HG02642 (cell line): Measurements from ENCODE around the gene SZRD1.

ENCODE experiments used
- ATAC-seq: cut with Tn5 transposase; IDR thresholded peaks from one replicate; pipeline ENCODE4 v1.9.1; 2021; ENCODE audit warnings: mild to moderate bottlenecking; ENCODE audit not compliant: unreplicated experiment, poor library complexity

The SZRD1 gene

DNA sequence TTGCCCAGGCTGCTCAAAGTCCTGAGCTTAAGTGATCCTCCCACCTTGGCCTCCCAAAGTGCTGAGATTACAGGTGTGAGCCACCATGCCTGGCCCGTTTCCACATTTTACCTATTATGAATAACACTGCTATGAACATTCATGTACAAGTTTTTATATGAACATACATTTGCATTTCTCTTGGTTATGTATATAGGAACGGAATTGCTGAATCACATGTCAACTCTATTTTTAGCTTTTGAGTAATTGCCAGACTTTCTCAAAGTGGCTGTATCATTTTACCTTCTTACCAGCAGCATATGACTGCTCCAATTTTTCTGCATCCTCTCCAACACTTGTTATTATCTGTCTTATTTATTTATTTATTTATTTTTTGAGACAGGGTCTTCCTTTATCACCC lies 67.5 kb downstream of the SZRD1 start:
- ATAC-seq, result no peak

DNA sequence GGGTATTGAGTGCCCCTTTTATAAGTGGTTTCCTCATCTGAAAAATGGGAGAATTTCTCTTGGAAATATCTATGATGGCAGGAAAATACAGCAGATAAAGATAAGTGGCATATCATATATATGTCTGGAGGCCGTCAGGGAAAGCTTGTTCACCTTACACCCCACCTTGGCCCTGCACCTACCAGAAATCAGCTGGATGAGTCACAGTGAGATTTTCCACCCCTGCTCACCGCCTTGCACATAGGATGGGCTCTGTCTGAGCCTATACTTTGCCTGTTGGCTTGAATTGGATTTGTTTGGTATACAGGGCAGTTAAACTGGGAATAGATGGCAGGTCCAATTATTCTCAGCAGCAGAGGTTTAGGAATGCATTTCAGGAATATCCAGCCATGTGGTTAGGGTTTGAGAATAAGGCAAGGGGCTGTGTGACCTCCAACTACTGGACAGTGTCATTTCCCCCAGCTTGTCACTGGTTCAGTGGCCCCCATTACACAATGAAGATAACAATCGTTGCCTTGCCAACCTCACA lies 70.0 kb downstream of the SZRD1 start, which contains the start of gene SPATA21:
SPATA21 (minus strand) TSS at position 479 of the 529 bp plus-strand sequence. CDS start 6,053 bp downstream, outside the sequence.
- ATAC-seq, result no peak

DNA sequence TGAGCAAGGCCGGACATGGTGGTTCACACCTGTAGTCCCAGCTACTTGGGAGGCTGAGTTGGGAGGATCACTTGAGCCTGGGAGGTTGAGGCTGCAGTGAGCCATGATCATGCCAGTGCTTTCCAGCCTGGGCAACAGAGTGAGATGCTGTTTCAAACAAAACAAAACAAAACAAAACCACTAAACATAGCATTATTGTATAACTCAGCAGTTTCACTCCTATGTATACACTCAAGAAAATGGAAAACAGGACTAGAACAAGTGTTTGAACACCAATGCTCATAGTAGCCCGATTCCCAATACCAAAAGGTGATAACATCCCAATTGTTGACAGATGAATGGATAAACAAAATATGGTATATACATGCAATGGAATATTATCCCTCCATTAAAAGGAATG lies 71.5 kb downstream of the SZRD1 start:
- ATAC-seq, result no peak

DNA sequence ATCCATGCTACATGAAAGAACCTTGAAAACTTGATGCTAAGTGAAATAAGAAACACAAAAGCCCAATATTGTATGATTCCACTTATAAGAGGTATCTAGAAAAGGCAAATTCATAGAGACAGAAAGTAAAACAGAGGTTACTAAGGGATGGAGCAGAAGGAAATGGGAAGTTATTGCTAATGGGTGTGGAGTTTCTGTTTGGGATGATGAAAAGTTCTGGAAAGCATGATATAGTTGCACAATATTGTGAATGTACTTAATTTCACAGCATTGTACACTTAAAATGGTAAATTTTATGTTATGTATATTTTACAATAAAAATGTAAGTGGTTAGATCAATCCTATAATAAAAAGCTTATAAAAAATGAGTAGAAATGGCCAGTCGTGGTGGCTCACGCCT lies 71.9 kb downstream of the SZRD1 start:
- no peak for ATAC-seq

DNA sequence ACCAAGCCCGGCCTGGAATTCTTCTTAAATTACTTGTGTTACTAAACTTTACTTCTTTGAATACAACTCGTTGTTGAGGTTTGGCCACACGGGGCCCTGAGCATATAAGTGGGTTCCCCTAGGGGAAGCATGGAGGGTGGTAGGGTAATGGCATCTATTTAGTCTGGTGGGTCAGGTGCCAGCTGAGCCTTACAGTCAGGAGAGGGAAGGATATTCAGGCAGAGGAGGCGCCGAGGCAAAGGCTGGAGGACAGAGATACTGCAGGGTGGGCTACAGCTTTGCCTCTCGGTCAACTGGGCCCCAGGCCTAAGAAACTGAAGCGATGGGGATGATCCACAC lies 73.1 kb downstream of the SZRD1 start:
- ATAC-seq, result peak; percentile 23

DNA sequence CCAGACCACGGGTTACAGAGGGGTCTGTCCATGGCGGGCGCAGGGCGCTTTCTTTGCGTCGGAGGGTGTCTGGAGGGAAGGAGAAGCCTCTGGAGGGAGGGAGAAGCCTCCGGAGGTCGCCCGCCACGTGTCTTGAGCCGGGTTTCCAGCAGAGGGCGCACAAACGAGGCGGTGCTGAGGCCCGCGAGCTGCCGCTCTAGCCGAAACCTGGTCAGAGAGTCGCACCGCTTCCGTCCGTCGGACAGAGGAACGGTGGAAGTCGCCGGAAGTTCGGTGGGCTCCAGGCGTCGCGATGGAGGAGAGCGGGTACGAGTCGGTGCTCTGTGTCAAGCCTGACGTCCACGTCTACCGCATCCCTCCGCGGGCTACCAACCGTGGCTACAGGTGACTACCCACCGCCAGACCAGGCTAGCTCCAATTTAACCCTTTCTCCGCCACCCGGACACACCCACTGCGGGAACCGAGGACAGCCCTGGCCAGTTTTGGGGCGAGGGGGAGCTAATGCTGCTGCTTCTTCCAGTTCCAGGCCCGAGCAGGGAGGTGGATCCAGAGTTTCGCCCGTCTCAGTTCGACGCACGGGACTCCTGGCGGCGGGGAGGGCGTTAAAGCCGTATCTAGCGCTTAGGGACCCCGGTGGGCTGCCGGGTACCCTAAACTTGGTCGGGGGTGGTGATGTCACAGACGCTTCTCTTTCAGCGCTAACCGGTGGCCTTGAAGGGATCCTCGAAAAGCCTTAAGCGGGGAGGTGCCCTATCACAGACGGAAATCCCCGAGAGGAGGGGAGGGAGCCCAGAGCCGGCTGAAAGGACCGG lies 73.6 kb downstream of the SZRD1 start, which contains the start of gene NECAP2:
NECAP2 (plus strand) TSS at position 255 of the 812 bp plus-strand sequence; CDS start at position 293, 38 bp downstream.
- ATAC-seq, result peak; percentile 91

DNA sequence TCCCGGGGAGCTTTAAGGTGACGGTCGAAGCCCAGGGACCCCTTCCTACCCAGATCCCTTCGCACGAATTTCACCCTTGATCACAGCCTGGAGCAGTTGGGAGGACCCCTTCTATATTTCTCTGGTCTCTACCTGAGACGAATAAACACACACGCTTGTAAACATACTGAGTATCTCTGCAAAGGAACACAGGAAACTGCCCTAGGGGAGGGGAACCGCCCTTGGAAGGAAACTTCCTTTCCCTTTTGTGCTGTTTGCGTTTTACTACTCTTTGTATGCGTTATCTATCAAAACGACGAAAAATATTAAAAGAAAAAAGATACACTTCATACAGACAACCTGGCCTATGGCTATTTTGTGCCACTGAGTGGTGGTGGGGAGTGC lies 74.2 kb downstream of the SZRD1 start:
- no peak for ATAC-seq

DNA sequence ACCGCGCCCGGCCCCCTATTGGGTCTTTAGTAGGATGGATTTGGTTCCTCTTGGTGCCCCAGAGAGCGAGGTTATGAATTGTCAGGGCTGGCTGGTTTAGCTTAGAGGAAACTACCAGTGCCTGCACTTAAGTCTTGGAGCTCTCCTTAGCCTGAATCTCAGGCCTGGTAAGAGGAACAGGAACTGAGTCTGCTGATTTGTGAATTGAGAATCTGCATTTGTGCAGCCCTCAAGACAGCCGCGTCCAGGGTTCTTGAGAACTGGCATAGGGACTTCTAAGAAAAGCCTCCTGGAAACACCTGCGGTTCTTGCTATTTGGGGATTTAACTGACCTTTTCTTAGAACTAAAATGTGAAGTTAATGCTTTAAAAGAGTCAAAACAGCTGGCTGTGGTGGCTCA lies 75.2 kb downstream of the SZRD1 start:
- ATAC-seq, result no peak

DNA sequence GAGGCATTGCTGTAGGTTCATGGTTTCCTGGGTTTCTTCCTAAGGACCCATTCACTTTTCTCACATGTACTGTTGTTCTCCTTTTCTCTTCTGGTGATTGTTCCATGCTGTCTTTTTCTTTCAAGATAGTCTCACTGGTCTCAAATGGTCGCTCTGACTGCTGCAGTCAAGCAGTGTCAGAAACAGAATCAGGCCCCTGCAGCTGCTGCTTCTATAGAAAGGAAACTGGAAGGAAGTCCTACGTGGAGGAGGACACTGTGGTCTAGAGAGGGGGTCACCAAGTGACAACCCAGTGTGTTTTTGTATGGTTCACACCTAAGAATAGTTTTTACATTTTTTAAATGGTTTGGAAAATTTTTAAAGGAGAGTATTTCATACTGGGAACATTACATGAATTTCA lies 75.9 kb downstream of the SZRD1 start:
- no peak for ATAC-seq

DNA sequence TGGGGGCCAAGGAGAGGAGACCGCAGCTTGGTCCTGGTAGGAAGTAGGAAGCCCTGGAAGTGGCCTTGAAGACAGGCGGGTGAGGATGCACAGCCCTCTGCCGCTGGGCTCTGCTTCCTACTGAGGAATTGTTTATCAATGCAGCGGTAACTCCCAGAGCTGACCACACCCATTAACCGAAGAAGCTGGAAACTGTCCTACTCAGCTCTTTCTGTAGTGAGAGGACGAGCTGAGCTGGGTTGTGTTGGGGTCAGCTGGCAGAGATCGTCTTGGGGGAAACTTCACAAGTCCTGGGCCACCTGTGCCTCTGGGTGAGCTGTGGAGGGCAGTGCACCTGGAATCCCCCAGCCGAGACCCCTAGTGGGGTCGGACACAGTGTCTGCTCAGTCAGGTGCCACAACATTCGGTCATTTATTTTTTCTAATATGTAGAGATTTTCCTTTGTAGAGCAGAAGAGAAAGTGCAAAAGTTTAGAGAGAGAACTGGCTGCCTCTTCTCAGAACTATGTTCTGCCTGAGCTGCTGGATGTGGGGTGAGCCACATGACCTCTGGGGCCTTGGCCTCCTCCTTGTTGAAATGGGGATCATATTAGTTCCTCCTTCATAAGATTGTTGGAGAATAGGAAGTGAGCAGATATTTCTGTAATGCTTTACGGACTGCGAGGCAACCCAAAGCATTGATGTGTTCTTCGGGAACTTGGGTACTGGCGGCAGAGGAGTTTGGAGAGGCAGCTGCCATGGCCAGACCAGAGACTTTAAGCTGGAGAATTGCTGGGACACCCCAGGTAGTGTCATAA lies 77.1 kb downstream of the SZRD1 start:
- no peak for ATAC-seq

DNA sequence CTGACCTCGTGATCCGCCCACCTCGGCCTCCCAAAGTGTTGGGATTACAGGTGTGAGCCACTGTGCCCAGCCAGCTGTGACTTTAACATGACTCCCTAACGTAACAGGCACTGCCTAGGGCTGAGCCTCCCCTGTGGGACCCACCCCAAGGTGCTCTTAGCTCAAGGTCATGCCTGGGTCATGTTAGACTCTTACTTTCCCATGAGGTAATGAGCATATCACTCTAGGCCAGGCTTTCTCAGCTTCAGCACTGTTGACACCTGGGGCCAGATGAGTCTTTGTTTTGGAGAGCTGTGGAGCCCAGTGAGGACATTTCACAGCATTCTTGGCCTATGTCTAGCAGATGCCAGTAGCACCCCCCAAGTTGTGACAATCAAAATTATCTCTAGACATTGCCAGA lies 78.0 kb downstream of the SZRD1 start:
- ATAC-seq, result no peak

DNA sequence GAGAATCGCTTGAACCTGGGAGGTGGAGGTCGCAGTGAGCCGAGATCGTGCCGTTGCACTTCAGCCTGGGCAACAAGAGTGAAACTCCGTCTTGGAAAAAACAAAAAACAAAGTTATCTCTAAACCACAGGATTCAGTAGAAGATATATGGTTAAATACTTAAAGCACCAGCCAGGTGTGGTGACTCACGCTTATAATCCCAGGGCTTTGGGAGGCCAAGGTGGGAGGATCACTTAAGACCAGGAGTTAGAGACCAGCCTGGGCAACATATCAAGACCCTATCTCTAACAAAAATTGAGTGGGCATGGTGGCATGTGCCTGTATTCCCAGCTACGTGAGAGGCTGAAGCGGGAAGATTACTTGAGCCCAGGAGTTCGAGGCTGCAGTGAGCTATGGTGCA lies 79.1 kb downstream of the SZRD1 start:
- no peak for ATAC-seq

DNA sequence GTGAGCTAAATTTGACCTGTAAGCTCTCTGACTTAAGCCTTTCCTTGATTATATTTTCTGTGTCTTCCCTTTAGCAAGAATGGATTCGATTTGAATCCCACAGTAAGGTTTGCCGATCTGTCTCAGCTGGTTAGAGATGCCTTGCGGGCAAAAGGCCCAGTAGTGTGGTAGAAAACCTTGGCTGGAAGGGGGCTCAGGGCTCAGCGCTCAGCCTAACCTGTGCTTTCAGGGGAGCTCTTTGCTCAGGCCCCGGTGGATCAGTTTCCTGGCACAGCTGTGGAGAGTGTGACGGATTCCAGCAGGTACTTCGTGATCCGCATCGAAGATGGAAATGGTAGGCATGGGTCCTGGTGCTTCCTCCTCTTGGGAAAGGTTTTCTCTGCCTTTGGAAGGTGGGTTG lies 80.6 kb downstream of the SZRD1 start:
- ATAC-seq, result no peak
